ENCODE measurements around the gene SLK. TPM values are rescaled to one million over a fixed set of nuclear protein-coding genes. Genes with fewer than 3 reads are reported as not detected.

Gene SLK
- total and polyA plus RNA-seq, 2 of the 4 experiments (the other 2 are of a cell fraction) = 8.1 to 21.5 TPM

DNA sequence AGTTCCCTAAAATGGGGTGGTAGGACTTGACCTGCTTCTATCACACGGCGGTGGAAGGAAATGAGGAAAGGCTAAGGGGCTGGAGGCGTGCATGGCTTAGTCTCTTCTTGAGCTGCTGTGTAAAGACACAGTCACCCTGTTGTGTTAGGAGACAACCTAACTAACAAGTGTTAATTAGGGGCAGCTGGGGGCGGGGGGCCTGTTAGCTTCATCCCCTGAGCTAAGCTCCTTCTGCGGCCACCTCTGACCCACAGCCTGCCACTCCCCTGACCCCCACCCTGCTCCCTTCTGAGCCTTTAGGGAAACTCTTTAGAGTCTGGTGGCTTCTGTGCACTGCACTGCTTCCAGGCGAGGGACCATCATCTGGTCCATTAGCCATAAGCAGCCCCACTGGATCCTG, 90.8 kb downstream of the SLK start:
- Histone ChIP-seq H3K9ac (ENCODE audit: low read depth, low read length) (no peak overlapping the region), H4K91ac (ENCODE audit: insufficient read depth, low read depth, low read length) (no peak overlapping the region), H4K8ac (ENCODE audit: low read depth in 2 of 2, low read length in 2 of 2) (no peak overlapping the region), H3K4me2 (ENCODE audit: low read depth, low read length) (no peak overlapping the region), H2BK120ac (ENCODE audit: low read depth, low read length) (no peak overlapping the region), H3K27me3 (ENCODE audit: control insufficient read depth, insufficient read depth, low read length) (peaks cover 4% of the 10 kb centered on the region; the same call in 1 of the 2 replicates), H2AFZ (replicated peaks; ENCODE audit: low read length, poor library complexity) (no peak overlapping the region), H3K36me3 (ENCODE audit: control insufficient read depth, insufficient read depth, low read length) (no peaks in the 10 kb centered on the region), H2BK5ac (ENCODE audit: low read depth, low read length, poor library complexity, severe bottlenecking) (no peak overlapping the region), H3K4me3 (ENCODE audit: insufficient read depth, low read depth, low read length) (no peak overlapping the region), H2AK9ac (replicated peaks; ENCODE audit: low read depth, low read length, poor library complexity) (no peak overlapping the region), H2BK20ac (ENCODE audit: low read depth, low read length) (no peak overlapping the region), H3K79me1 (ENCODE audit: low read depth in 1 of 2, low read length in 2 of 2) (no peaks in the 10 kb centered on the region), H2AK5ac (ENCODE audit: low read depth, low read length) (no peak overlapping the region), H3K9me1 (ENCODE audit: insufficient read depth, low read length) (peaks cover 17% of the 10 kb centered on the region), H3K9me3 (ENCODE audit: control insufficient read depth, insufficient read depth, low read length) (no peaks in the 10 kb centered on the region), H3K23ac (ENCODE audit: low read depth, low read length) (no peak overlapping the region), H3K4ac (ENCODE audit: low read depth, low read length) (no peak overlapping the region), H3K56ac (ENCODE audit: extremely low read depth, insufficient read depth, low read length) (no peak overlapping the region), H3K14ac (replicated peaks; ENCODE audit: low read depth, low read length) (no peak overlapping the region), H3K4me1 (ENCODE audit: control insufficient read depth, insufficient read depth, low read length) (peaks cover 2% of the 10 kb centered on the region), H4K5ac (ENCODE audit: low read depth, low read length) (no peak overlapping the region), H2BK15ac (ENCODE audit: low read depth, low read length) (no peak overlapping the region), H3K27ac (ENCODE audit: insufficient read depth, low read length) (no peak overlapping the region), H4K20me1 (ENCODE audit: insufficient read depth, low read length) (no peaks in the 10 kb centered on the region), H3K18ac (ENCODE audit: low read depth, low read length) (no peak overlapping the region)
- no CpG with 5 or more reads among the region's 6 CpGs for WGBS, 2 experiments (ENCODE audit: extremely low coverage in 2 of 2, insufficient read length in 1 of 2)
- no TSS peak for BruUV-seq (replicated peaks)
- POLR2A ChIA-PET (ENCODE audit: unreplicated experiment) = no interaction called here
- ATAC-seq (ENCODE audit: low read depth) (no peak), DNase-seq (no peak)
- intact Hi-C loops (cut with micrococcal nuclease) (no loop called here), in situ Hi-C loops (cut with MboI; ENCODE audit: low sequenced_read_pairs) (no loop called here), dilution Hi-C loops (cut with HindIII; ENCODE audit: low sequenced_read_pairs, unreplicated experiment) (no loop called here)
- CTCF ChIA-PET = no interaction called here
- TF ChIP-seq, protein P1, sequence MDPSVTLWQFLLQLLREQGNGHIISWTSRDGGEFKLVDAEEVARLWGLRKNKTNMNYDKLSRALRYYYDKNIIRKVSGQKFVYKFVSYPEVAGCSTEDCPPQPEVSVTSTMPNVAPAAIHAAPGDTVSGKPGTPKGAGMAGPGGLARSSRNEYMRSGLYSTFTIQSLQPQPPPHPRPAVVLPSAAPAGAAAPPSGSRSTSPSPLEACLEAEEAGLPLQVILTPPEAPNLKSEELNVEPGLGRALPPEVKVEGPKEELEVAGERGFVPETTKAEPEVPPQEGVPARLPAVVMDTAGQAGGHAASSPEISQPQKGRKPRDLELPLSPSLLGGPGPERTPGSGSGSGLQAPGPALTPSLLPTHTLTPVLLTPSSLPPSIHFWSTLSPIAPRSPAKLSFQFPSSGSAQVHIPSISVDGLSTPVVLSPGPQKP (IDR thresholded peaks at IDR 0.05; ENCODE audit: borderline replicate concordance, low read depth, low read length) = no peak
- TF ChIP-seq RAD21 (IDR thresholded peaks at IDR 0.05; ENCODE audit: low read length) (no peak), MXI1 (IDR thresholded peaks at IDR 0.05; ENCODE audit: borderline replicate concordance, low read depth, low read length) (no peak), CTCF (conservative IDR thresholded peaks at IDR 0.05; ENCODE audit: low read depth, low read length) (no peak)

Measured in IMR-90 (cell line).